ENCODE data around the gene PAEP.

GRCh38 chr9:135536216-135536615 lies 25.3 kb upstream of the PAEP start:
- no peak for TF ChIP-seq POLR2A (IDR thresholded peaks at IDR 0.05)
- no peak for TF ChIP-seq CTCF (IDR thresholded peaks at IDR 0.05)
- TF ChIP-seq EP300 (IDR thresholded peaks at IDR 0.05; ENCODE audit: low read depth), result no peak
